ENCODE data around the gene TNPO3. TPM values are rescaled to one million over a fixed set of nuclear protein-coding genes. Genes with fewer than 3 reads are reported as not detected.
"Not testable (repeated sequence)": the region's sequence is repeated elsewhere in the genome, so short reads cannot be mapped to it uniquely, and the experiment has no call there.

Gene TNPO3
- total and polyA plus RNA-seq, 2 donors from 2014 or later: 20.1 to 35.7 TPM

GRCh38 chr7:129045682-129046081 lies 9.2 kb downstream of the TNPO3 start:
- FAIRE-seq: no peak
- H3K9me3 ChIP-seq (ENCODE audit: control insufficient read depth in 2 of 3, insufficient read depth in 1 of 3, low read length in 3 of 3): no peaks in the 10 kb centered on the region
- H3K27me3 ChIP-seq (ENCODE audit: control insufficient read depth, insufficient read depth, low read length): no peaks in the 10 kb centered on the region
- no peaks in the 10 kb centered on the region for H3K36me3 ChIP-seq (ENCODE audit: control insufficient read depth in 2 of 3, insufficient read depth in 3 of 3, low read length in 3 of 3)
- TF ChIP-seq, protein P1, sequence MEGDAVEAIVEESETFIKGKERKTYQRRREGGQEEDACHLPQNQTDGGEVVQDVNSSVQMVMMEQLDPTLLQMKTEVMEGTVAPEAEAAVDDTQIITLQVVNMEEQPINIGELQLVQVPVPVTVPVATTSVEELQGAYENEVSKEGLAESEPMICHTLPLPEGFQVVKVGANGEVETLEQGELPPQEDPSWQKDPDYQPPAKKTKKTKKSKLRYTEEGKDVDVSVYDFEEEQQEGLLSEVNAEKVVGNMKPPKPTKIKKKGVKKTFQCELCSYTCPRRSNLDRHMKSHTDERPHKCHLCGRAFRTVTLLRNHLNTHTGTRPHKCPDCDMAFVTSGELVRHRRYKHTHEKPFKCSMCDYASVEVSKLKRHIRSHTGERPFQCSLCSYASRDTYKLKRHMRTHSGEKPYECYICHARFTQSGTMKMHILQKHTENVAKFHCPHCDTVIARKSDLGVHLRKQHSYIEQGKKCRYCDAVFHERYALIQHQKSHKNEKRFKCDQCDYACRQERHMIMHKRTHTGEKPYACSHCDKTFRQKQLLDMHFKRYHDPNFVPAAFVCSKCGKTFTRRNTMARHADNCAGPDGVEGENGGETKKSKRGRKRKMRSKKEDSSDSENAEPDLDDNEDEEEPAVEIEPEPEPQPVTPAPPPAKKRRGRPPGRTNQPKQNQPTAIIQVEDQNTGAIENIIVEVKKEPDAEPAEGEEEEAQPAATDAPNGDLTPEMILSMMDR (IDR thresholded peaks at IDR 0.05; ENCODE audit: borderline replicate concordance, extremely low read depth, insufficient read depth): no peak
- peaks cover 0 to 4% (median 0%) of the 10 kb centered on the region in 3 donors for H3K4me1 ChIP-seq (ENCODE audit: control insufficient read depth in 2 of 3, insufficient read depth in 2 of 3, low read depth in 1 of 3, low read length in 3 of 3)
- intact Hi-C loops (cut with DNase I): no loop called here
- H3K9ac ChIP-seq (ENCODE audit: low read length in 3 of 3): no peak overlapping the region
- H3K4me3 ChIP-seq (ENCODE audit: low read length in 3 of 3): no peak overlapping the region
- DNase-seq: no peak
- H3K27ac ChIP-seq (ENCODE audit: low read depth in 2 of 2, low read length in 2 of 2): no peak overlapping the region

DNA sequence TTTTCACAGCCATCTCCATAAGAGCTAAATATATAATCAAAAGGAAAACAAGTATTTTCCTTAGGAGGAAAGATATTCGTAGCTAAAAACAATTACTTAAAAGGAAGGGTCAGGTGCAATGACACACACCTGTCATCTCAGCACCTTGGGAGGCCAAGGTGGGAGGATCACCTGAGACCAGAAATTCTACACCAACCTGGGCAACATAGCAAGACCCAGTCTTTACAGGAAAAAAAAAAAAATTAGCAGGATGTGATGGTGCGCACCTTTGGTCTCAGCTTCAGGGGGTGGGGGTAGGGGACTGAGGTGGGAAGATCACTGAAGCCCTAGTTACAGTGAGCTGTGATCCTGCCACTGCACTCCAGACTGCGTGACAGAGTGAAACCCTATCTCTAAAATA lies 11.9 kb downstream of the TNPO3 start:
- DNase-seq (no peak), FAIRE-seq (no peak)
- Histone ChIP-seq H3K4me3 (ENCODE audit: low read length in 3 of 3) (no peak overlapping the region), H3K9me3 (ENCODE audit: control insufficient read depth in 2 of 3, insufficient read depth in 1 of 3, low read length in 3 of 3) (no peaks in the 10 kb centered on the region), H3K36me3 (ENCODE audit: control insufficient read depth in 2 of 3, insufficient read depth in 3 of 3, low read length in 3 of 3) (peaks cover 4 to 6% (median 5%) of the 10 kb centered on the region in 3 donors), H3K27ac (ENCODE audit: low read depth in 2 of 2, low read length in 2 of 2) (no peak overlapping the region), H3K27me3 (ENCODE audit: control insufficient read depth, insufficient read depth, low read length) (no peaks in the 10 kb centered on the region), H3K9ac (ENCODE audit: low read length in 3 of 3) (no peak overlapping the region), H3K4me1 (ENCODE audit: control insufficient read depth in 2 of 3, insufficient read depth in 2 of 3, low read depth in 1 of 3, low read length in 3 of 3) (peaks cover 0 to 2% (median 0%) of the 10 kb centered on the region in 3 donors)
- TF ChIP-seq, protein P1 (IDR thresholded peaks at IDR 0.05; ENCODE audit: borderline replicate concordance, extremely low read depth, insufficient read depth): no peak
- intact Hi-C loops (cut with DNase I): no loop called here

GRCh38 chr7:129041142-129042085 lies 13.5 kb downstream of the TNPO3 start:
- DNase-seq (no peak), FAIRE-seq (no peak)
- Histone ChIP-seq H3K27ac (ENCODE audit: low read depth in 2 of 2, low read length in 2 of 2) (no peak overlapping the region), H3K36me3 (ENCODE audit: control insufficient read depth in 2 of 3, insufficient read depth in 3 of 3, low read length in 3 of 3) (peaks cover 4 to 6% (median 5%) of the 10 kb centered on the region in 3 donors), H3K9ac (ENCODE audit: low read length in 3 of 3) (no peak overlapping the region), H3K4me1 (ENCODE audit: control insufficient read depth in 2 of 3, insufficient read depth in 2 of 3, low read depth in 1 of 3, low read length in 3 of 3) (peaks cover 0 to 2% (median 0%) of the 10 kb centered on the region in 3 donors), H3K9me3 (ENCODE audit: control insufficient read depth in 2 of 3, insufficient read depth in 1 of 3, low read length in 3 of 3) (no peaks in the 10 kb centered on the region), H3K4me3 (ENCODE audit: low read length in 3 of 3) (no peak overlapping the region), H3K27me3 (ENCODE audit: control insufficient read depth, insufficient read depth, low read length) (no peaks in the 10 kb centered on the region)
- TF ChIP-seq, protein P1 (IDR thresholded peaks at IDR 0.05; ENCODE audit: borderline replicate concordance, extremely low read depth, insufficient read depth): no peak
- intact Hi-C loops (cut with DNase I): no loop called here

DNA sequence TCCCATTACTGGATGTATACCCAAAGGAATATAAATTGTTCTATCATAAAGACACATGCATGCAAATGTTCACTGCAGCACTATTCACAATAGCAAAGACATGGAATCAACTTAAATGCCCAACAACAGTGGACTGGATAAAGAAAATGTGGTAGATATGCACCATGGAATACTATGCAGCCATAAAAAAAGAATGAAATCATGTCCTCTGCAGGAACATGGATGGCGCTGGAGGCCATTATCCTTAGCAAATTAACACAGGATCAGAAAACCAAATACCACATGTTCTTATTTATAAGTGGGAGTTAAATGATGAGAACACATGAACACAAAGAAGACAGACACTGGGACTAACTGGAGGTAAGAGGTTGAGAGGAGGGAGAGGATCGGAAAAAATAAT lies 16.4 kb downstream of the TNPO3 start:
- FAIRE-seq; H3K4me1 ChIP-seq (ENCODE audit: control insufficient read depth in 2 of 3, insufficient read depth in 2 of 3, low read depth in 1 of 3, low read length in 3 of 3); H3K9ac ChIP-seq (ENCODE audit: low read length in 3 of 3); intact Hi-C loops (cut with DNase I); DNase-seq; H3K4me3 ChIP-seq (ENCODE audit: low read length in 3 of 3); H3K27ac ChIP-seq (ENCODE audit: low read depth in 2 of 2, low read length in 2 of 2); H3K9me3 ChIP-seq (ENCODE audit: control insufficient read depth in 2 of 3, insufficient read depth in 1 of 3, low read length in 3 of 3); H3K27me3 ChIP-seq (ENCODE audit: control insufficient read depth, insufficient read depth, low read length): not testable (repeated sequence)
- peaks cover 4 to 11% (median 5%) of the 10 kb centered on the region in 3 donors for H3K36me3 ChIP-seq (ENCODE audit: control insufficient read depth in 2 of 3, insufficient read depth in 3 of 3, low read length in 3 of 3)
